Measurements from ENCODE around the gene SLC12A2.

DNA sequence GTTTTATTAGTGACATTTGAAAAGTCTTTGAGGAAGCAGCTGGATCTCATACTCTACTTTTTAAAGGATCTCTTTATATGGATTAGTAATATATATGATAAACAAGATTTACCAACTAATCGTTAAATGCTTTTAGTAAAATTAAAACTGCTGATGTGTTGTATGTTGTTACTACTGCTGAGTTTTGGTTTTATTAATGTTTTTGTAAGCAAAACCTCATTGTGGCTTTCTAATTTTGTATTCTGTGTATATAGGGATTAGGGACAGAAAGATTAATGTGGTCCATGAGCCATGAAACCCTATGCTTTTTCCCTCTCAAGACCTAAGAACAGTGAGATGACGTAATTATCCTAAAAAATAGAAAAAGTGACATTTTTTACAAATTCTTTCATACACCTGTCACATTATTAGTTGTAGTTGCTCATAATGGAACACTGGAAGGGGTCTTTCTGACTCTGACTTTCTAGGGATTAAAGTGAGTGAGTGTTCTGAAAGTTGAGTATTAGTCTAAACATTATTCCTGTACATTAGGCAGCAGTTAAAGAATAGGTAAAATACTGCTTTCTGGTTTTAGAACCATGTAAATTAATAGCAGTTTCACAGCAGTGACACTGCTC is 85.9 kb downstream of the SLC12A2 start:
- TF ChIP-seq, protein P1, sequence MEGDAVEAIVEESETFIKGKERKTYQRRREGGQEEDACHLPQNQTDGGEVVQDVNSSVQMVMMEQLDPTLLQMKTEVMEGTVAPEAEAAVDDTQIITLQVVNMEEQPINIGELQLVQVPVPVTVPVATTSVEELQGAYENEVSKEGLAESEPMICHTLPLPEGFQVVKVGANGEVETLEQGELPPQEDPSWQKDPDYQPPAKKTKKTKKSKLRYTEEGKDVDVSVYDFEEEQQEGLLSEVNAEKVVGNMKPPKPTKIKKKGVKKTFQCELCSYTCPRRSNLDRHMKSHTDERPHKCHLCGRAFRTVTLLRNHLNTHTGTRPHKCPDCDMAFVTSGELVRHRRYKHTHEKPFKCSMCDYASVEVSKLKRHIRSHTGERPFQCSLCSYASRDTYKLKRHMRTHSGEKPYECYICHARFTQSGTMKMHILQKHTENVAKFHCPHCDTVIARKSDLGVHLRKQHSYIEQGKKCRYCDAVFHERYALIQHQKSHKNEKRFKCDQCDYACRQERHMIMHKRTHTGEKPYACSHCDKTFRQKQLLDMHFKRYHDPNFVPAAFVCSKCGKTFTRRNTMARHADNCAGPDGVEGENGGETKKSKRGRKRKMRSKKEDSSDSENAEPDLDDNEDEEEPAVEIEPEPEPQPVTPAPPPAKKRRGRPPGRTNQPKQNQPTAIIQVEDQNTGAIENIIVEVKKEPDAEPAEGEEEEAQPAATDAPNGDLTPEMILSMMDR (IDR thresholded peaks at IDR 0.05) = no peak
- no peak for TF ChIP-seq POLR2A (IDR thresholded peaks at IDR 0.05)

All from uterus (tissue), 2 donors.